Right lobe of liver (tissue), 4 donors: ENCODE measurements around the gene SP140.

Source experiments
- CTCF ChIP-seq, 4 donors: fragments of 200-600 bp in 3 of 4; fragments of 450-650 bp in 1 of 4; IDR thresholded peaks; one replicate each; pipeline versions ENCODE4 v1.5.1 to v1.8.0; 2016 to 2022; ENCODE audit warnings: antibody characterized with exemption in 4 of 4, mild to moderate bottlenecking in 2 of 4
- POLR2A ChIP-seq: fragments of 450-650 bp; IDR thresholded peaks from one replicate; pipeline ENCODE4 v1.6.1; 2017; ENCODE audit warnings: antibody characterized with exemption, mild to moderate bottlenecking
- donor health status: DM: no; HTN: no; CAD: no.
- donor health status: DM: no; HTN: no; CAD: no.
- donor health status: DM: no; HTN: yes; CAD: no.

- TF ChIP-seq POLR2A, result no peak
- no peak for TF ChIP-seq CTCF (IDR thresholded peaks at IDR 0.05)
Observed at GRCh38 chr2:230234122-230234722, 8.7 kb downstream of the SP140 start.
